ENCODE results near the gene CCDC175. TPM values are rescaled to one million over a fixed set of nuclear protein-coding genes. Genes with fewer than 3 reads are reported as not detected.

CCDC175 gene
- total and polyA plus RNA-seq, 8 donors = not detected

GRCh38 chr14:59565087-59565486 lies 11.5 kb downstream of the CCDC175 start:
- Histone ChIP-seq H3K27ac (no peak overlapping the region), H3K4me3 (no peak overlapping the region), H3K4me1 (no peaks in the 10 kb centered on the region), H3K27me3 (no peaks in the 10 kb centered on the region), H3K36me3 (no peaks in the 10 kb centered on the region), H3K9me3 (no peaks in the 10 kb centered on the region)
- intact Hi-C loops (cut with DNase I; ENCODE audit: low total_unique reads) = no loop called here
- no peak for TF ChIP-seq POLR2AphosphoS5 (IDR thresholded peaks at IDR 0.05)
- no peak for TF ChIP-seq CTCF (IDR thresholded peaks at IDR 0.05)
- TF ChIP-seq EP300 (IDR thresholded peaks at IDR 0.05) = no peak
- TF ChIP-seq POLR2A (IDR thresholded peaks at IDR 0.05) = no peak
- DNase-seq = no peak
- WGBS, 5 donors = 53 to 80% (median 70%) methylated on average over 1 of the region's 1 CpG

GRCh38 chr14:59564366-59564765 lies 12.2 kb downstream of the CCDC175 start:
- H3K27me3 ChIP-seq = no peaks in the 10 kb centered on the region
- H3K27ac ChIP-seq = no peak overlapping the region
- H3K9me3 ChIP-seq = no peaks in the 10 kb centered on the region
- DNase-seq = no peak
- H3K36me3 ChIP-seq = no peaks in the 10 kb centered on the region
- 11 to 28% (median 18%) methylated on average over 2 of the region's 2 CpGs for WGBS, 5 donors
- H3K4me3 ChIP-seq = no peak overlapping the region
- intact Hi-C loops (cut with DNase I; ENCODE audit: low total_unique reads) = no loop called here
- TF ChIP-seq CTCF (IDR thresholded peaks at IDR 0.05) (no peak), POLR2AphosphoS5 (IDR thresholded peaks at IDR 0.05) (no peak), EP300 (IDR thresholded peaks at IDR 0.05) (no peak), POLR2A (IDR thresholded peaks at IDR 0.05) (no peak)
- no peaks in the 10 kb centered on the region for H3K4me1 ChIP-seq

GRCh38 chr14:59547310-59547709 lies 29.3 kb downstream of the CCDC175 start:
- no peaks in the 10 kb centered on the region for H3K27me3 ChIP-seq
- no peaks in the 10 kb centered on the region for H3K4me1 ChIP-seq
- TF ChIP-seq CTCF (IDR thresholded peaks at IDR 0.05) (no peak), POLR2AphosphoS5 (IDR thresholded peaks at IDR 0.05) (no peak), EP300 (IDR thresholded peaks at IDR 0.05) (no peak), POLR2A (IDR thresholded peaks at IDR 0.05) (no peak)
- H3K36me3 ChIP-seq = no peaks in the 10 kb centered on the region
- H3K4me3 ChIP-seq = no peak overlapping the region
- 76 to 83% (median 80%) methylated on average over 2 of the region's 2 CpGs for WGBS, 5 donors
- H3K9me3 ChIP-seq = peaks cover 0 to 9% (median 3%) of the 10 kb centered on the region in 4 donors
- DNase-seq = no peak
- intact Hi-C loops (cut with DNase I; ENCODE audit: low total_unique reads) = no loop called here
- no peak overlapping the region for H3K27ac ChIP-seq

GRCh38 chr14:59543873-59544272 lies 32.7 kb downstream of the CCDC175 start:
- TF ChIP-seq EP300 (IDR thresholded peaks at IDR 0.05) (no peak), POLR2AphosphoS5 (IDR thresholded peaks at IDR 0.05) (no peak), POLR2A (IDR thresholded peaks at IDR 0.05) (no peak), CTCF (IDR thresholded peaks at IDR 0.05) (no peak)
- no peaks in the 10 kb centered on the region for H3K36me3 ChIP-seq
- no peak overlapping the region for H3K4me3 ChIP-seq
- no peaks in the 10 kb centered on the region for H3K4me1 ChIP-seq
- intact Hi-C loops (cut with DNase I; ENCODE audit: low total_unique reads) = no loop called here
- no peaks in the 10 kb centered on the region for H3K27me3 ChIP-seq
- no peak overlapping the region for H3K27ac ChIP-seq
- WGBS, 5 donors = 31 to 41% (median 35%) methylated on average over 7 of the region's 7 CpGs
- DNase-seq = no peak
- H3K9me3 ChIP-seq = no peaks in the 10 kb centered on the region
